WI38 (cell line): ENCODE measurements around the gene MOB3C.

Experiments
- H3K4me3 ChIP-seq: 2 replicates; pipeline ENCODE4 v1.5.1; 2011; ENCODE audit warnings: low read depth, mild to moderate bottlenecking, control low read depth, low read length
- CTCF ChIP-seq: IDR thresholded peaks from 2 replicates; pipeline ENCODE4 v1.5.1; 2012; ENCODE audit warnings: low read depth, mild to moderate bottlenecking, control low read depth, low read length

The MOB3C gene

DNA sequence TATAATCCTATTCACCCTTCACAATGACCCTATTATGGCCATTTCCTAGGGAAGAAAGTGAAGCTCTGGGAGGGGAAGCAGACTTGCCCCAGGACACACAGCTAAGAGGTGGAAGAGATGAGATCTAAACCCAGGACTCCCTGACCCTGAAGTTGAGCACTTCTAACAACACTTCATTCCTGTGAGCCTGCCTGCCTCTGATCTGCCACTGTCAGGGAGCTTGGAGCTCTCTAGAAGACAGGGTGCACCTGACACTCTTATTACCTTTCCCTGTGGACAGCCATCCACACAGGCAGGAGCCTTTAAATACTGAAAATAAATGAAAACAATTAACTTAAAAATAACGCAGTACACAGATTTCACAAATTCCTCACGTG is 13.1 kb downstream of the MOB3C start:
- no peak for TF ChIP-seq CTCF

DNA sequence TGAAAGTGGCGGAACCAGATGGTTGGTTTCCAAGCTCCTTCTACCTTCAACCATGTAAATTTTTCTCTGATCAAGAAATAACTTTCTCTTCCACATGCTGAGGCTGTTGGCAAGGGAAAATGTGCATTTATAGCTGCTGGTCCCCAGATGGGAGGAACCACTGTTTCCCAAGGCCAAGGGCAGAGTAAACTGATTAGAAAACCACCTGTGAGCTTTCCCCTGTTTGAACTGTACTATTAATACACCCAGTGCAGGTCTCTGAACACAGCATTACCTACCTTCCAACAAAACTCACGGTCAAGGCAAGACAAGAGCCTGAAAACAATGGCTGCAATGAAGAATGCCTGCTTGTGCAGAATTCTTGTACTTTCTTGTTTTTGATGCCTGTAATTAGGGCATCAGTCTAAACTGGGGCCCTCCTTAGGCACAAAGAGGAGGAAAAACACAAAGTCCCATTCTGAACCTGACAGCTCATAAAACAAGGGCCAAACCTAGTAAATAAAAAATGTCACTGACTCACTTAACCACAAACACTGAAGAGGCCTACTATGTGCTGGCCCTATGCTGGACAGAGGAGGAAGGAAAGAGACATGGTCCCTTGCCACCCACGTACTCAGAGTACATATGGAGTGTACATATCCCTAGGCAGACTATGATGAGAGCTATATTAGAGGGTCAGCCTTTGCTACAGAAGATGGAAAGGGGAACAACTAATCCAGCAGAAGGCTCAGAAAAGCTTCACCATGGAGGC is 15.2 kb downstream of the MOB3C start:
- H3K4me3 ChIP-seq: no peak overlapping the region
- no peak for TF ChIP-seq CTCF

More for the DNA sequence above, 13.1 kb downstream of the MOB3C start:
- H3K4me3 ChIP-seq: peak overlapping the region; percentile 84

GRCh38 chr1:46599059-46599970 is 17.3 kb downstream of the MOB3C start:
- TF ChIP-seq CTCF: no peak
- no peak overlapping the region for H3K4me3 ChIP-seq

- no peak for TF ChIP-seq CTCF
- H3K4me3 ChIP-seq: no peak overlapping the region
Observed at GRCh38 chr1:46596846-46597245, 19.8 kb downstream of the MOB3C start.

DNA sequence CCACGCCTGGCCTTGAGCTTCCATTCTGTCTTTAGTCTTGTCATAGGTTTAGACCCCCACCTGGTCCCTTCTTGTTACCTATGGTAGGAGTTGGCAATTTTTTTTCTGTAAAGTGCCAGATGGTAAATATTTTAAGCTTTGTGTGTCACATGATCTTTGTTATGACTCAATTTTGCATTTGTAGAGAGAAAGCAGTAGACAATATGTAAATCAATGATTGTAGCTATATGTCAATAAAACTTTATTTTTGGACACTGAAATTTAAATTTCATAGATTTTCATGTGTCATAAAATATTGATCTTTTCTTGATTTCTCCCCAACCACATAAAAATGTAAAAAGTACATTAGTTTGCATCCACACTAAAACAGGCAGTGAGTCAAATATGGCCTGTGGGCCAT is 20.6 kb downstream of the MOB3C start:
- H3K4me3 ChIP-seq: no peak overlapping the region
- TF ChIP-seq CTCF: no peak

DNA sequence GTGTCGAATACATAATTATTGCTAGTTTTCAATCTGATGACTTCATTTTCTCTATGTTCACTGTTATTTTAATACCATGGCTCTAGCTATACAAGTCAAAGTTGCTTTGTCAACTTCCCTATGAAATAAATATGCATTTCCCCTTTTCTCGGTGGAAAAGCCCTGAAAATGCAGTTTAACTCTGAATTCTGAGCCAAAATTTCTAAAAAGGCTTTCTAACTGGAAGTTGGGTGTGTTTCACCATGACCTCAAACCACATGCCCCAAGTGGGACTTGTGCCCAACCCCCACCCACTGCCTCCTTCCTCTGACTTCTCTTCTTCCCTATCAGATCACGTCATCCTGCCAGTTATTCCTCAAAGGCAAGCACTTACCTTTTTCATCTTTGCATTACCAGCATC is 21.5 kb downstream of the MOB3C start:
- TF ChIP-seq CTCF: no peak
- no peak overlapping the region for H3K4me3 ChIP-seq

DNA sequence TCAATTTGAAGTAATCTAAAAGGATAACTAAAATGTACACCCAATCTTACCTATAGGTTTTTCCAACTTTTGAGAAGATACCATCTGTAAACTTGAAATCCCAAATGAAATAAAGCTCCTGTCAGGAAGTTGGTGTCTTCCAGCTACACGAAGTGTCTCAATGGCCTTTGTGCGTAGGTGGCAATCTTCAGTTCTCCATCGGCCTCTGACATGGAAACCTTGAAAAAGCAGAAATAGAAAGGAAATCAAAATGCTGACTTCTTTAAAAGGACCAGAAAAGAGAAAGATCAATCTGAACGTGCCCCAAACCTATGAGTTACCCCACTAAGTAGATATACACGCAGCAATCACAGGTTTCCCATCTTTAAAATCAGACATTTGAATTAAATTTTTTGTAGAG is 22.5 kb downstream of the MOB3C start:
- no peak for TF ChIP-seq CTCF

More for the DNA sequence above, 22.5 kb downstream of the MOB3C start:
- no peak overlapping the region for H3K4me3 ChIP-seq
